H1 (cell line): ENCODE results near the gene DPYSL3. TPM values are rescaled to one million over a fixed set of nuclear protein-coding genes. Genes with fewer than 3 reads are reported as not detected.

Source experiments
- BACH1 ChIP-seq: IDR thresholded peaks from 2 replicates; pipeline ENCODE4 v1.6.1; 2012; ENCODE audit warnings: low read length, improper control_type of control experiment
- BRCA1 ChIP-seq: IDR thresholded peaks from 2 replicates; pipeline ENCODE4 v1.6.1; 2012; ENCODE audit warnings: low read depth, low read length, improper control_type of control experiment
- CHD1 ChIP-seq: IDR thresholded peaks from 2 replicates; pipeline ENCODE4 v1.6.1; 2012; ENCODE audit warnings: low read depth, low read length, improper control_type of control experiment
- RAD21 ChIP-seq, 2 experiments: IDR thresholded peaks in 1 of 2; conservative IDR thresholded peaks in 1 of 2; 2 replicates each; pipeline ENCODE4 v1.6.1; 2011; ENCODE audit warnings: low read depth in 2 of 2, low read length in 2 of 2, improper control_type of control experiment in 1 of 2, inconsistent platforms in 1 of 2, mild to moderate bottlenecking in 1 of 2, moderate library complexity in 1 of 2
- SIN3A ChIP-seq, 2 experiments: IDR thresholded peaks in 1 of 2; conservative IDR thresholded peaks in 1 of 2; 2 replicates each; pipeline ENCODE4 v1.6.1; 2011 to 2012; ENCODE audit warnings: low read length in 2 of 2, improper control_type of control experiment in 1 of 2, low read depth in 1 of 2, mild to moderate bottlenecking in 1 of 2
- ZNF274 ChIP-seq: IDR thresholded peaks from 2 replicates; pipeline ENCODE4 v1.7.0; 2012; ENCODE audit warnings: low read length, borderline replicate concordance; ENCODE audit errors: extremely low read depth
- polyA plus RNA-seq, 7 experiments: library from polyadenylated mRNA; depleted of rRNA in 3 of 7; stranded (reverse) in 5 of 7; unstranded in 2 of 7; fragments of >200 nt in 5 of 7; fragments of 200-250 nt in 2 of 7; gene quantifications; 1 replicate in 5 of 7; 2 replicates in 1 of 7; 4 replicates in 1 of 7; pipeline versions ENCODE4 v1.2.1 to v1.2.3, GENCODE V29; 2011 to 2013; ENCODE audit warnings: missing spikeins in 2 of 7, mixed read lengths in 2 of 7
- total RNA-seq: library from RNA; stranded (reverse); fragmentation: NEBNext Ultra II Directional; extraction: Animal tissue kit (Norgen Biotek cat#: 25700); gene quantifications from 2 replicates; pipeline ENCODE4 v1.2.1, GENCODE V29; 2021
- TF ChIP-seq, protein P1 (sequence below): fragments of 300-600 bp; sonication (generic); IDR thresholded peaks from 2 replicates; pipeline ENCODE4 v1.7.1; 2012; ENCODE audit warnings: low read length, moderate library complexity, mild to moderate bottlenecking, inconsistent platforms; ENCODE audit not compliant: insufficient replicate concordance
- TF ChIP-seq, protein P2 (sequence below): IDR thresholded peaks from 2 replicates; pipeline ENCODE4 v1.6.1; 2012; ENCODE audit warnings: low read length, inconsistent platforms
- TF ChIP-seq, protein P3 (sequence below): IDR thresholded peaks from 2 replicates; pipeline ENCODE4 v1.6.1; 2011; ENCODE audit warnings: low read depth, mild to moderate bottlenecking, low read length; ENCODE audit not compliant: insufficient read depth

Gene DPYSL3
- total and polyA plus RNA-seq, 2 of the 8 experiments (the other 6 are each of a cell fraction or from before 2014, with no cell fraction given): 268 to 387 TPM

DNA sequence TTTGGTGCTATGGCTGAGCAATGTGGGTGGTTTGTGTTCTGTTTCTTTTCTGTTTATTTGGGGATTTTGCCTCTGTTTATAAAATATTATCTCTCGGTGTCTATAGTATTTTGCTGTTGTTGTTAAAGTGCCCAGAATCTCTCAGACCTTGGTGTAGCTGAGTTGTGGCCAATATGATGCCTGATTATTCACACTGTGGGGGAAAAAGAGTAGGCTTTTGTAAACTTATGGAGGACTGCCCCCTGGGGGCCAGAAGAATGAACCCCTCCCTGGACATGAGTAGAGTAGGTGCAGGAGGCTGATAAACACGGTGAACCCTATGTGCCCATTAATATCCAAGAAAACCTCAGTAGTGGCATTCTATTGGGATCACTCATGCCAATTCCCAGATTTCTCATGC, 49.0 kb upstream of the DPYSL3 start (continued):
- TF ChIP-seq, protein P1, sequence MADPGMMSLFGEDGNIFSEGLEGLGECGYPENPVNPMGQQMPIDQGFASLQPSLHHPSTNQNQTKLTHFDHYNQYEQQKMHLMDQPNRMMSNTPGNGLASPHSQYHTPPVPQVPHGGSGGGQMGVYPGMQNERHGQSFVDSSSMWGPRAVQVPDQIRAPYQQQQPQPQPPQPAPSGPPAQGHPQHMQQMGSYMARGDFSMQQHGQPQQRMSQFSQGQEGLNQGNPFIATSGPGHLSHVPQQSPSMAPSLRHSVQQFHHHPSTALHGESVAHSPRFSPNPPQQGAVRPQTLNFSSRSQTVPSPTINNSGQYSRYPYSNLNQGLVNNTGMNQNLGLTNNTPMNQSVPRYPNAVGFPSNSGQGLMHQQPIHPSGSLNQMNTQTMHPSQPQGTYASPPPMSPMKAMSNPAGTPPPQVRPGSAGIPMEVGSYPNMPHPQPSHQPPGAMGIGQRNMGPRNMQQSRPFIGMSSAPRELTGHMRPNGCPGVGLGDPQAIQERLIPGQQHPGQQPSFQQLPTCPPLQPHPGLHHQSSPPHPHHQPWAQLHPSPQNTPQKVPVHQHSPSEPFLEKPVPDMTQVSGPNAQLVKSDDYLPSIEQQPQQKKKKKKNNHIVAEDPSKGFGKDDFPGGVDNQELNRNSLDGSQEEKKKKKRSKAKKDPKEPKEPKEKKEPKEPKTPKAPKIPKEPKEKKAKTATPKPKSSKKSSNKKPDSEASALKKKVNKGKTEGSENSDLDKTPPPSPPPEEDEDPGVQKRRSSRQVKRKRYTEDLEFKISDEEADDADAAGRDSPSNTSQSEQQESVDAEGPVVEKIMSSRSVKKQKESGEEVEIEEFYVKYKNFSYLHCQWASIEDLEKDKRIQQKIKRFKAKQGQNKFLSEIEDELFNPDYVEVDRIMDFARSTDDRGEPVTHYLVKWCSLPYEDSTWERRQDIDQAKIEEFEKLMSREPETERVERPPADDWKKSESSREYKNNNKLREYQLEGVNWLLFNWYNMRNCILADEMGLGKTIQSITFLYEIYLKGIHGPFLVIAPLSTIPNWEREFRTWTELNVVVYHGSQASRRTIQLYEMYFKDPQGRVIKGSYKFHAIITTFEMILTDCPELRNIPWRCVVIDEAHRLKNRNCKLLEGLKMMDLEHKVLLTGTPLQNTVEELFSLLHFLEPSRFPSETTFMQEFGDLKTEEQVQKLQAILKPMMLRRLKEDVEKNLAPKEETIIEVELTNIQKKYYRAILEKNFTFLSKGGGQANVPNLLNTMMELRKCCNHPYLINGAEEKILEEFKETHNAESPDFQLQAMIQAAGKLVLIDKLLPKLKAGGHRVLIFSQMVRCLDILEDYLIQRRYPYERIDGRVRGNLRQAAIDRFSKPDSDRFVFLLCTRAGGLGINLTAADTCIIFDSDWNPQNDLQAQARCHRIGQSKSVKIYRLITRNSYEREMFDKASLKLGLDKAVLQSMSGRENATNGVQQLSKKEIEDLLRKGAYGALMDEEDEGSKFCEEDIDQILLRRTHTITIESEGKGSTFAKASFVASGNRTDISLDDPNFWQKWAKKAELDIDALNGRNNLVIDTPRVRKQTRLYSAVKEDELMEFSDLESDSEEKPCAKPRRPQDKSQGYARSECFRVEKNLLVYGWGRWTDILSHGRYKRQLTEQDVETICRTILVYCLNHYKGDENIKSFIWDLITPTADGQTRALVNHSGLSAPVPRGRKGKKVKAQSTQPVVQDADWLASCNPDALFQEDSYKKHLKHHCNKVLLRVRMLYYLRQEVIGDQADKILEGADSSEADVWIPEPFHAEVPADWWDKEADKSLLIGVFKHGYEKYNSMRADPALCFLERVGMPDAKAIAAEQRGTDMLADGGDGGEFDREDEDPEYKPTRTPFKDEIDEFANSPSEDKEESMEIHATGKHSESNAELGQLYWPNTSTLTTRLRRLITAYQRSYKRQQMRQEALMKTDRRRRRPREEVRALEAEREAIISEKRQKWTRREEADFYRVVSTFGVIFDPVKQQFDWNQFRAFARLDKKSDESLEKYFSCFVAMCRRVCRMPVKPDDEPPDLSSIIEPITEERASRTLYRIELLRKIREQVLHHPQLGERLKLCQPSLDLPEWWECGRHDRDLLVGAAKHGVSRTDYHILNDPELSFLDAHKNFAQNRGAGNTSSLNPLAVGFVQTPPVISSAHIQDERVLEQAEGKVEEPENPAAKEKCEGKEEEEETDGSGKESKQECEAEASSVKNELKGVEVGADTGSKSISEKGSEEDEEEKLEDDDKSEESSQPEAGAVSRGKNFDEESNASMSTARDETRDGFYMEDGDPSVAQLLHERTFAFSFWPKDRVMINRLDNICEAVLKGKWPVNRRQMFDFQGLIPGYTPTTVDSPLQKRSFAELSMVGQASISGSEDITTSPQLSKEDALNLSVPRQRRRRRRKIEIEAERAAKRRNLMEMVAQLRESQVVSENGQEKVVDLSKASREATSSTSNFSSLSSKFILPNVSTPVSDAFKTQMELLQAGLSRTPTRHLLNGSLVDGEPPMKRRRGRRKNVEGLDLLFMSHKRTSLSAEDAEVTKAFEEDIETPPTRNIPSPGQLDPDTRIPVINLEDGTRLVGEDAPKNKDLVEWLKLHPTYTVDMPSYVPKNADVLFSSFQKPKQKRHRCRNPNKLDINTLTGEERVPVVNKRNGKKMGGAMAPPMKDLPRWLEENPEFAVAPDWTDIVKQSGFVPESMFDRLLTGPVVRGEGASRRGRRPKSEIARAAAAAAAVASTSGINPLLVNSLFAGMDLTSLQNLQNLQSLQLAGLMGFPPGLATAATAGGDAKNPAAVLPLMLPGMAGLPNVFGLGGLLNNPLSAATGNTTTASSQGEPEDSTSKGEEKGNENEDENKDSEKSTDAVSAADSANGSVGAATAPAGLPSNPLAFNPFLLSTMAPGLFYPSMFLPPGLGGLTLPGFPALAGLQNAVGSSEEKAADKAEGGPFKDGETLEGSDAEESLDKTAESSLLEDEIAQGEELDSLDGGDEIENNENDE: no peak
- TF ChIP-seq BRCA1: no peak
- TF ChIP-seq RAD21 (IDR thresholded peaks at IDR 0.05 in 1 of 2, conservative IDR thresholded peaks at IDR 0.05 in 1 of 2; ENCODE audit: low read depth in 2 of 2, low read length in 2 of 2): peak; percentile 86 to 91
- TF ChIP-seq, protein P2, sequence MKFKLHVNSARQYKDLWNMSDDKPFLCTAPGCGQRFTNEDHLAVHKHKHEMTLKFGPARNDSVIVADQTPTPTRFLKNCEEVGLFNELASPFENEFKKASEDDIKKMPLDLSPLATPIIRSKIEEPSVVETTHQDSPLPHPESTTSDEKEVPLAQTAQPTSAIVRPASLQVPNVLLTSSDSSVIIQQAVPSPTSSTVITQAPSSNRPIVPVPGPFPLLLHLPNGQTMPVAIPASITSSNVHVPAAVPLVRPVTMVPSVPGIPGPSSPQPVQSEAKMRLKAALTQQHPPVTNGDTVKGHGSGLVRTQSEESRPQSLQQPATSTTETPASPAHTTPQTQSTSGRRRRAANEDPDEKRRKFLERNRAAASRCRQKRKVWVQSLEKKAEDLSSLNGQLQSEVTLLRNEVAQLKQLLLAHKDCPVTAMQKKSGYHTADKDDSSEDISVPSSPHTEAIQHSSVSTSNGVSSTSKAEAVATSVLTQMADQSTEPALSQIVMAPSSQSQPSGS: no peak
- no peak for TF ChIP-seq CHD1
- TF ChIP-seq SIN3A (conservative IDR thresholded peaks at IDR 0.05 in 1 of 2, IDR thresholded peaks at IDR 0.05 in 1 of 2; ENCODE audit: low read depth in 1 of 2, low read length in 2 of 2): peak in 1 of 2 experiments; percentile 58; a peak in 1 of 4 replicates
- TF ChIP-seq, protein P3, sequence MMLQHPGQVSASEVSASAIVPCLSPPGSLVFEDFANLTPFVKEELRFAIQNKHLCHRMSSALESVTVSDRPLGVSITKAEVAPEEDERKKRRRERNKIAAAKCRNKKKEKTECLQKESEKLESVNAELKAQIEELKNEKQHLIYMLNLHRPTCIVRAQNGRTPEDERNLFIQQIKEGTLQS: no peak
- TF ChIP-seq ZNF274: no peak
- no peak for TF ChIP-seq BACH1
